ENCODE results near the gene CD22. TPM values are rescaled to one million over a fixed set of nuclear protein-coding genes. Genes with fewer than 3 reads are reported as not detected.

Gene CD22
- total and polyA plus RNA-seq, 4 donors: 0.15 to 4.1 (median 1.3) TPM

GRCh38 chr19:35299523-35300338, 29.3 kb upstream of the CD22 start:
- TF ChIP-seq JUND (IDR thresholded peaks at IDR 0.05) (no peak), HNF4G (IDR thresholded peaks at IDR 0.05) (no peak), SP1 (IDR thresholded peaks at IDR 0.05) (no peak), ATF3 (IDR thresholded peaks at IDR 0.05) (no peak), YY1 (IDR thresholded peaks at IDR 0.05) (no peak), ZBTB33 (IDR thresholded peaks at IDR 0.05) (no peak), RAD21 (IDR thresholded peaks at IDR 0.05) (no peak), EGR1 (IDR thresholded peaks at IDR 0.05; ENCODE audit: low read depth in 2 of 2) (no peak), TAF1 (conservative IDR thresholded peaks at IDR 0.05) (no peak), CTCF (IDR thresholded peaks at IDR 0.05; ENCODE audit: low read depth, low read length, missing input control) (no peak), HNF4A (conservative IDR thresholded peaks at IDR 0.05) (no peak), REST (IDR thresholded peaks at IDR 0.05) (no peak), FOXA1 (IDR thresholded peaks at IDR 0.05) (no peak), FOXA2 (IDR thresholded peaks at IDR 0.05) (no peak), NR2F2 (IDR thresholded peaks at IDR 0.05) (no peak), RXRA (IDR thresholded peaks at IDR 0.05) (no peak)

GRCh38 chr19:35300339-35300649, 28.7 kb upstream of the CD22 start:
- Histone ChIP-seq H3K36me3 (ENCODE audit: control insufficient read depth in 4 of 4, insufficient read depth in 3 of 4, low read depth in 1 of 4, low read length in 3 of 4) (no peaks in the 10 kb centered on the region), H3K9me3 (ENCODE audit: control insufficient read depth in 4 of 4, low read length in 3 of 4) (no peaks in the 10 kb centered on the region), H3K9ac (ENCODE audit: low read depth in 1 of 2, low read length in 2 of 2) (no peak overlapping the region), H3K27ac (ENCODE audit: low read depth in 1 of 2, low read length in 2 of 2) (no peak overlapping the region), H3K4me3 (ENCODE audit: low read depth in 1 of 3, low read length in 3 of 3) (no peak overlapping the region), H3K4me1 (ENCODE audit: control insufficient read depth in 4 of 4, insufficient read depth in 4 of 4, low read length in 3 of 4) (peaks cover 0 to 2% (median 0%) of the 10 kb centered on the region in 4 donors), H3K27me3 (ENCODE audit: control insufficient read depth in 4 of 4, insufficient read depth in 4 of 4, low read length in 3 of 4) (no peaks in the 10 kb centered on the region)
- TF ChIP-seq FOXA1 (IDR thresholded peaks at IDR 0.05) (no peak), RAD21 (IDR thresholded peaks at IDR 0.05) (no peak), NR2F2 (IDR thresholded peaks at IDR 0.05) (no peak), EGR1 (IDR thresholded peaks at IDR 0.05; ENCODE audit: low read depth in 2 of 2) (no peak), HNF4G (IDR thresholded peaks at IDR 0.05) (no peak), HNF4A (conservative IDR thresholded peaks at IDR 0.05) (no peak), TAF1 (conservative IDR thresholded peaks at IDR 0.05) (no peak), JUND (IDR thresholded peaks at IDR 0.05) (no peak), FOXA2 (IDR thresholded peaks at IDR 0.05) (no peak), CTCF (IDR thresholded peaks at IDR 0.05; ENCODE audit: low read depth, low read length, missing input control) (no peak), ATF3 (IDR thresholded peaks at IDR 0.05) (no peak), REST (IDR thresholded peaks at IDR 0.05) (no peak), YY1 (IDR thresholded peaks at IDR 0.05) (no peak), RXRA (IDR thresholded peaks at IDR 0.05) (no peak)
- no peak for DNase-seq (ENCODE audit: low spot score)
- WGBS: 90% methylated on average over 10 of the region's 10 CpGs

More at GRCh38 chr19:35299523-35300338, 29.3 kb upstream of the CD22 start:
- no peak for DNase-seq (ENCODE audit: low spot score)
- no peak overlapping the region for H3K9ac ChIP-seq (ENCODE audit: low read depth in 1 of 2, low read length in 2 of 2)
- H3K9me3 ChIP-seq (ENCODE audit: control insufficient read depth in 4 of 4, low read length in 3 of 4): no peaks in the 10 kb centered on the region
- H3K27ac ChIP-seq (ENCODE audit: low read depth in 1 of 2, low read length in 2 of 2): no peak overlapping the region
- H3K36me3 ChIP-seq (ENCODE audit: control insufficient read depth in 4 of 4, insufficient read depth in 3 of 4, low read depth in 1 of 4, low read length in 3 of 4): no peaks in the 10 kb centered on the region
- H3K27me3 ChIP-seq (ENCODE audit: control insufficient read depth in 4 of 4, insufficient read depth in 4 of 4, low read length in 3 of 4): no peaks in the 10 kb centered on the region
- whole genome bisulfite sequencing: 62% methylated on average over 55 of the region's 55 CpGs
- H3K4me1 ChIP-seq (ENCODE audit: control insufficient read depth in 4 of 4, insufficient read depth in 4 of 4, low read length in 3 of 4): no peaks in the 10 kb centered on the region
- no peak overlapping the region for H3K4me3 ChIP-seq (ENCODE audit: low read depth in 1 of 3, low read length in 3 of 3)
